ENCODE results near the gene ADAMTS9.

DNA sequence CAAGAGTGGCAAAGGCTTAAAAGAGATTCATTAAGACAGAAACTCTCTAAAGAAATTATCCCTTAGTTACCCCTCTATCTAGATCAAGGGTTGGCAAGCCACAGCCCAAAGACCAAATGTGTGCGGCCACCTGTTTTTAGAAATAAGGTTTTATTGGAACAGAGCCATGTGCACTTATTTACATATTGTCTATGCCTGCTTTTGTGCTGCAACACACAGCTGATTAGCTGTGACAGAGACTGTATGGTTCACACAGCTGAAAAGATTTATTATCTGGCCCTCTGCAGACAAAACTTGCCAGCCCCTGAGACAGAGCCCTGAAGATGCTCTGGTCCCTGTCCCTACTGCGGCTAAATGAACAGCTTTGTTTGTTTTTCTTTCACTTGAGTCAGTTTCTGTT is 88.1 kb downstream of the ADAMTS9 start:
- TF ChIP-seq POLR2A (IDR thresholded peaks at IDR 0.05; ENCODE audit: low read depth, low read length), result no peak
- TF ChIP-seq TAF1 (IDR thresholded peaks at IDR 0.05; ENCODE audit: low read depth, low read length), result no peak
